ENCODE data around the gene KCNIP4.

Gene KCNIP4

DNA sequence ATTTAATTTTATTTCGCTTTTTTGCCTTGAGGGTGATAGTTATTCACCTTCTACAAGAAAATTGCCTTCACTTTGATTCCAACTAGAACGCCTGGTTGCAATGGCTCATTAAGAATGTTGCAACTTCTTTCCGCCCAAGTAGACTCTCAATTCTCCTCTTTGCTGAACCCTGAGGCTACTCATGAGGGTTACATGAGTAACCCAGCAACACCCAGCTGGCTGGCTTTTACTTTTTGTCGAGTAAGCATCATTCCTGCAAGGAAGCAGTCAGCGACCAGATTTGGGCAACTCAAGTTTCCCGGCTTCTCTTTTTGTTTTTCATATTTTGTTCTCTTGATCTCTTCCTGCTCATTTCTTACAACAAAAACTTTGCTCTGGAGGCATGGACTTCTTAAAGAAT, 752.9 kb downstream of the KCNIP4 start:
- no peak for ATAC-seq (replicated peaks)
- DNase-seq: no peak
- H3K27me3 Mint-ChIP-seq: no peaks in the 10 kb centered on the region
- no peaks in the 10 kb centered on the region for H3K4me1 Mint-ChIP-seq
- no peaks in the 10 kb centered on the region for H3K36me3 Mint-ChIP-seq
- H3K27ac Mint-ChIP-seq: no peak overlapping the region
- H3K9me3 Mint-ChIP-seq: peaks cover 0 to 6% of the 10 kb centered on the region in 2 donors
- no peak overlapping the region for H3K4me3 Mint-ChIP-seq

DNA sequence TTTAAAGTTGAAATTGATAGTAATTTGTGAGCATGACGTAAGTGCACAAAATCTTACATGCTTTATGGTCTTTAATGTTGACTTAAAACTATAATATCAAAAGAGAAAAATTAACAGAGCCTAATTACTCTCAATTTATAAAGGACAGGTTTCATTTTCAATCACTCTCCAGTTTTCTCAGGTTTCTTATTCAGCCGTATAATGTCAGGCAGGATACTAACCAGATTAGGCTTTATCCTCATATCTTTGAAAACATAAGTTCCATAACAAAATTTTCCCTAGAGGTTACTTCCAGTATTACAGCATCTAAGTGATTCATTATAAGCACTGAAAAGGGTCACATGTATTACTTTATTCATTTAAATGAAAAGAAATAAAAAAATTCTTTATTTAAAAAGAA, 756.2 kb downstream of the KCNIP4 start:
- Mint-ChIP-seq H3K27ac (no peak overlapping the region), H3K9me3 (peaks cover 0 to 3% of the 10 kb centered on the region in 2 donors), H3K27me3 (no peaks in the 10 kb centered on the region), H3K36me3 (no peaks in the 10 kb centered on the region), H3K4me1 (no peaks in the 10 kb centered on the region), H3K4me3 (no peak overlapping the region)
- DNase-seq (no peak), ATAC-seq (replicated peaks) (no peak)

DNA sequence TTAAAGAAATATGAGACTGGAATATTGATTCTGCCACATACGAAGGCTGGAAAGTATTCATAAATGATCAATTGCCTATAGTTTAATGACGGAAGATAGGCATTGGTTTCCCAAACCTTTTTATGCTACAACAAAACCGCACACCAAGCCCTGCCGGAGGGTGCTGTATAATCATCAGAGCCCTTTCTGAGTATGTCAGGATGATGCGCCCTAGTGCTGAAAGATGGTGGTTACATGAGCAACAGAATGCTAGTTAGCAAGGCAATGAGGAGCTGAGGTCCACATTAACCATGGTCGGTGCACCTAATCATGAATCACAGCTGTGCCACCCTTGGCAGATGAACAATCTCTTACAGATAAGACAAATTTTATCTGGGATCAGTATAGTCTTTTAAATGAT, 757.3 kb downstream of the KCNIP4 start:
- no peaks in the 10 kb centered on the region for H3K4me1 Mint-ChIP-seq
- H3K27ac Mint-ChIP-seq: no peak overlapping the region
- no peaks in the 10 kb centered on the region for H3K27me3 Mint-ChIP-seq
- no peaks in the 10 kb centered on the region for H3K36me3 Mint-ChIP-seq
- no peak for DNase-seq
- H3K9me3 Mint-ChIP-seq: peaks cover 0 to 3% of the 10 kb centered on the region in 2 donors
- no peak for ATAC-seq (replicated peaks)
- H3K4me3 Mint-ChIP-seq: no peak overlapping the region

DNA sequence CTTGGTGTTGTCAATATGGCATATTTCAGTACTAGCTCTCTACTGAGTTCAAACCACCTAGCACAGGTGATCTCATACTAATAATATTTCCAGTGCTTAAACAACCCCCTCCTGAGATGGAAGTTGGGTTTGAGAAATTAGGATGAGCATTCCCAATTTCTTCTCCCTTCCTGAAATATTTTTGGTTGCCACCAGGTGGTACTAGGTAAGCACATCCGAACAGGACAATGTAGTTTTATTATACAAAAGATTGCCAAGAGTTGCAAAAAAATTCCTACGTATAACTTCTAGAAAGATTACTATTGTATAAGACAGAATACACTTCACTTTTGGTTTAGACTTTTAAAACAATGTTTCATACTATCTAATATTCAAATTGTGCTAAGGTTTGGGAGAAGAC, 763.8 kb downstream of the KCNIP4 start:
- no peak for ATAC-seq (replicated peaks)
- Mint-ChIP-seq H3K36me3 (no peaks in the 10 kb centered on the region), H3K4me3 (no peak overlapping the region), H3K4me1 (no peaks in the 10 kb centered on the region), H3K27me3 (no peaks in the 10 kb centered on the region), H3K27ac (no peak overlapping the region), H3K9me3 (peaks cover 0 to 8% of the 10 kb centered on the region in 2 donors)
- DNase-seq: no peak

- no peak overlapping the region for H3K27ac Mint-ChIP-seq
- H3K4me1 Mint-ChIP-seq: no peaks in the 10 kb centered on the region
- no peaks in the 10 kb centered on the region for H3K36me3 Mint-ChIP-seq
- no peak for DNase-seq
- peaks cover 2 to 11% of the 10 kb centered on the region in 2 donors for H3K9me3 Mint-ChIP-seq
- H3K4me3 Mint-ChIP-seq: no peak overlapping the region
- H3K27me3 Mint-ChIP-seq: no peaks in the 10 kb centered on the region
- no peak for ATAC-seq (replicated peaks)
These were observed 766.9 kb downstream of the KCNIP4 start for GRCh38 chr4:21181716-21182115.

- Mint-ChIP-seq H3K36me3 (no peaks in the 10 kb centered on the region), H3K27me3 (no peaks in the 10 kb centered on the region), H3K4me3 (no peak overlapping the region), H3K9me3 (peaks cover 4 to 8% of the 10 kb centered on the region in 2 donors), H3K27ac (no peak overlapping the region), H3K4me1 (no peaks in the 10 kb centered on the region)
- ATAC-seq (replicated peaks) (no peak), DNase-seq (no peak)
These were observed 770.7 kb downstream of the KCNIP4 start for GRCh38 chr4:21177871-21178270.

DNA sequence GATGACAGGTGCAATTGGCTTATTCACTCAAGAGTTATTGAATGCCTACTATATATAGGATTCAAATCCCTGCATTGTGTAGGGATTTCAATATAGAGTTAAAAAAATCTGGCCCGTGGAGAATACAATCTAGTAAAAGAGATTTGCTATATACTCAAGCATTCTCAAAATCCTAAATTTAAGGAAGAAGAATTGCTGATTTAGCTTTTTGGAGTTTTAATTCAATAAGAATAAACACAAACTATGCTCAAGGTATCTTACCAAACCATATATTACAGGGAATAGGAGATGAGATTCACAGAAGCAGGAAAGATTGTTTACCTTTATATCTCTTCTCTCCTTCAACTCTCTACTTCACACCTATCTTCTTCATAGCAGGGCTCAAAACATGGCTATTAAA, 771.5 kb downstream of the KCNIP4 start:
- no peaks in the 10 kb centered on the region for H3K4me1 Mint-ChIP-seq
- peaks cover 4 to 9% of the 10 kb centered on the region in 2 donors for H3K9me3 Mint-ChIP-seq
- ATAC-seq (replicated peaks) (no peak), DNase-seq (no peak)
- no peak overlapping the region for H3K4me3 Mint-ChIP-seq
- H3K27ac Mint-ChIP-seq: no peak overlapping the region
- H3K27me3 Mint-ChIP-seq: no peaks in the 10 kb centered on the region
- no peaks in the 10 kb centered on the region for H3K36me3 Mint-ChIP-seq

DNA sequence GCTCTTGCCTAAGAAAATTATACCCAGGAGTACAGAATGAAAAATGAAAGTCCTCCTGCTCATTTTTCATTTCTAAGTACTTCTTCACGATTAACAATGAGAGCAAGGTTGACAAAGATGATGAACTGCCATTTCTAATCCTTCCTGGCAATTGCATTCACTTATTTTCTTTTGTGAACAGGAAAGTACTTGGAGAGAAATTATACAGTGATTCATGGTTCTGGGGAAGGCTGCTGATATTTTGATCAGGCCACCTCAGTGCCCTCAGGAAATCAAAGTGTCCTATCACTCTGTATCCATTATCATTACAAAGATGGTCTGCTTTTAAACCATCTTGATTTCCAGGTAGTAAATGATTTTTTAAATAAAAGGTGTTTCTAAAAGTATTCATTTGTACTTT, 780.9 kb downstream of the KCNIP4 start:
- no peaks in the 10 kb centered on the region for H3K36me3 Mint-ChIP-seq
- DNase-seq (no peak), ATAC-seq (replicated peaks) (no peak)
- no peaks in the 10 kb centered on the region for H3K4me1 Mint-ChIP-seq
- H3K27ac Mint-ChIP-seq: no peak overlapping the region
- peaks cover 0 to 4% of the 10 kb centered on the region in 2 donors for H3K9me3 Mint-ChIP-seq
- H3K4me3 Mint-ChIP-seq: no peak overlapping the region
- no peaks in the 10 kb centered on the region for H3K27me3 Mint-ChIP-seq

- no peak for ATAC-seq (replicated peaks)
- Mint-ChIP-seq H3K9me3 (peaks cover 0 to 2% of the 10 kb centered on the region in 2 donors), H3K36me3 (no peaks in the 10 kb centered on the region), H3K27me3 (no peaks in the 10 kb centered on the region), H3K27ac (no peak overlapping the region), H3K4me1 (no peaks in the 10 kb centered on the region), H3K4me3 (no peak overlapping the region)
- no peak for DNase-seq
These were observed 793.2 kb downstream of the KCNIP4 start for GRCh38 chr4:21155367-21155766.

- peaks cover 0 to 3% of the 10 kb centered on the region in 2 donors for H3K9me3 Mint-ChIP-seq
- ATAC-seq (replicated peaks) (no peak), DNase-seq (no peak)
- H3K36me3 Mint-ChIP-seq: no peaks in the 10 kb centered on the region
- H3K4me1 Mint-ChIP-seq: no peaks in the 10 kb centered on the region
- no peak overlapping the region for H3K27ac Mint-ChIP-seq
- H3K4me3 Mint-ChIP-seq: no peak overlapping the region
- no peaks in the 10 kb centered on the region for H3K27me3 Mint-ChIP-seq
These were observed 809.2 kb downstream of the KCNIP4 start for GRCh38 chr4:21139327-21139726.

DNA sequence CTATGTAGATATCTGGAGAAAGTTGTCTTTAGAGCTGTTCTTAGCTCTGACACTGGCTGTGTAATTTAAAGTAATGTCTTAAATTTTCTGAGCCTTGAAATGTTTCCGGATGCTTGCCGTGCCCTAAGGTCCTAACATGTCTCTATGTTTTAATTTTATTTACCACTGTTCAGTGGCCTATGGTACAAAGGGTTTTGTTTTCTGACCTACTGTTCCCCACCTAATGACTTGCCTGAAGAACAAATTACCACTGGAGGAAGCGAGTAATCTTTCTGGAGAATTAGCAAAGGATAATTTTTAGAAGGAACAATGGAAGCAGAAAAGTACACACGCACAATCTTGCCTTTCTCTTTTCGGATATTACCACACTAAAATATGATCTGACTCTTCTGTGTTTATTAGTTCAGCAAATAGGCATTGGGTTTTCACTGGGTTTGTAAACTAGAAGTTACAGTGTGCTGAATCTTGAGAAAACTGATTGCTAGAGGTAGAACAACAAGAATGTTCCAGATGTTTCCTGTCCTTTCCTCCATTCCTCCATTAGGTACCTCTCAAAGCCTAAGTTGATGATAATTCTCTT, 812.4 kb downstream of the KCNIP4 start:
- Mint-ChIP-seq H3K4me3 (no peak overlapping the region), H3K27me3 (no peaks in the 10 kb centered on the region), H3K9me3 (peaks cover 0 to 5% of the 10 kb centered on the region in 2 donors), H3K27ac (no peak overlapping the region), H3K4me1 (no peaks in the 10 kb centered on the region), H3K36me3 (no peaks in the 10 kb centered on the region)
- ATAC-seq (replicated peaks) (no peak), DNase-seq (no peak)

GRCh38 chr4:21134994-21135393, 813.6 kb downstream of the KCNIP4 start:
- Mint-ChIP-seq H3K27me3 (no peaks in the 10 kb centered on the region), H3K4me1 (no peaks in the 10 kb centered on the region), H3K27ac (no peak overlapping the region), H3K9me3 (peaks cover 2 to 5% of the 10 kb centered on the region in 2 donors), H3K36me3 (no peaks in the 10 kb centered on the region), H3K4me3 (no peak overlapping the region)
- ATAC-seq (replicated peaks): no peak
- no peak for DNase-seq

- H3K4me1 Mint-ChIP-seq: no peaks in the 10 kb centered on the region
- H3K9me3 Mint-ChIP-seq: peaks cover 3 to 4% of the 10 kb centered on the region in 2 donors
- H3K27ac Mint-ChIP-seq: no peak overlapping the region
- ATAC-seq (replicated peaks) (no peak), DNase-seq (no peak)
- H3K27me3 Mint-ChIP-seq: no peaks in the 10 kb centered on the region
- H3K36me3 Mint-ChIP-seq: no peaks in the 10 kb centered on the region
- no peak overlapping the region for H3K4me3 Mint-ChIP-seq
These were observed 818.0 kb downstream of the KCNIP4 start for GRCh38 chr4:21130606-21131005.

- H3K27me3 Mint-ChIP-seq: no peaks in the 10 kb centered on the region
- H3K4me1 Mint-ChIP-seq: no peaks in the 10 kb centered on the region
- H3K4me3 Mint-ChIP-seq: no peak overlapping the region
- H3K36me3 Mint-ChIP-seq: no peaks in the 10 kb centered on the region
- H3K9me3 Mint-ChIP-seq: peaks cover 1 to 9% of the 10 kb centered on the region in 2 donors
- no peak overlapping the region for H3K27ac Mint-ChIP-seq
- ATAC-seq (replicated peaks): no peak
- no peak for DNase-seq
These were observed 822.5 kb downstream of the KCNIP4 start for GRCh38 chr4:21126014-21126512.

GRCh38 chr4:21118301-21118700, 830.3 kb downstream of the KCNIP4 start:
- no peak overlapping the region for H3K4me3 Mint-ChIP-seq
- H3K9me3 Mint-ChIP-seq: peaks cover 0 to 9% of the 10 kb centered on the region in 2 donors
- no peak for ATAC-seq (replicated peaks)
- no peak overlapping the region for H3K27ac Mint-ChIP-seq
- H3K27me3 Mint-ChIP-seq: no peaks in the 10 kb centered on the region
- no peak for DNase-seq
- H3K36me3 Mint-ChIP-seq: no peaks in the 10 kb centered on the region
- H3K4me1 Mint-ChIP-seq: no peaks in the 10 kb centered on the region
